ENCODE measurements around the gene CCDC85B. TPM values are rescaled to one million over a fixed set of nuclear protein-coding genes. Genes with fewer than 3 reads are reported as not detected.

The CCDC85B gene
- total RNA-seq, 2 experiments from 2014 or later: 68.8 to 72.4 TPM

DNA sequence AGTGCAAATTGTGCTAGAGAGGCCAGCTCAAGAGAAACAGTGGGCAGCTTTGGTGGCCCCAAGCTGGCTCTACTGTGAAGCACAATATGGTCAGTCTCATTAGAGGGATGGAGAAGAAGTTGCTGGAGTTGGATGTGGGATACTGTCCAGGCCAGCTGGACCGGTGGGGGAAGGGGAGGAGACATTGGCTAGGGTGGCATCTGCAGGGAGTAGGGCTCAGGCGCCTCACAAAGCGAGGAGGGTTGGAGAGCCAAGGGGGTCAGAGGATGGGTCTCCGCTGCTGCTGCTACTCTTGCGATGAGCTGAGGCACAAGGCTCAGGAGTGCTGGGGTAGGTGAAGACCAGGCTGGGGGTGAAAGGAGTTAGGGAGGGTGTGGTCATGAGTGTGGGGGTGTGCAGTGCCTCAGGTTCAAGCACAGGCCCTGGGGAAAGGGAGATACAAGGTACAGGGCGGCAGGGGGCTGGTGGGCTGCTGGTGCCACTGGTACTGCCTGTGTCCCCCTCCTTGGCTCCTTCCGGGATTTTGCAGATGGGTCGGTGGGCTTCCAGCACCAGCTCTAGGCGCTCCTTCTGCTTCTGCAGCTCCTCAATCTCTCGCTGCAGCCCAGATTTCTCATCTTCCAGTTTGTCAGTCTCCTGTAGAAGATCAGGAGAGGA, 2.3 kb downstream of the CCDC85B start:
- H3K27me3 Mint-ChIP-seq: no peaks in the 10 kb centered on the region
- POLR2A ChIA-PET: interaction anchor here (0.8 to 28.1 kb wide), 9 partner anchors 8 to 73 kb away, joined by 3 to 560 read pairs (median 4); partner anchors contain the start of genes CFL1, EFEMP2, MUS81 and SART1
- CTCF ChIA-PET: interaction anchor here (0.6 to 10.5 kb wide), 11 partner anchors 8 to 225 kb away, joined by 3 to 283 read pairs (median 7); partner anchors contain the start of genes CFL1, EFEMP2, FOSL1 and MUS81
- ATAC-seq (no peak), DNase-seq (peak; percentile 32)
- intact Hi-C loops (cut with micrococcal nuclease): loop anchor here (10.0 kb wide), 1 partner anchor 72 kb away; the partner anchor contains the start of gene SART1
- TF ChIP-seq, protein P1, sequence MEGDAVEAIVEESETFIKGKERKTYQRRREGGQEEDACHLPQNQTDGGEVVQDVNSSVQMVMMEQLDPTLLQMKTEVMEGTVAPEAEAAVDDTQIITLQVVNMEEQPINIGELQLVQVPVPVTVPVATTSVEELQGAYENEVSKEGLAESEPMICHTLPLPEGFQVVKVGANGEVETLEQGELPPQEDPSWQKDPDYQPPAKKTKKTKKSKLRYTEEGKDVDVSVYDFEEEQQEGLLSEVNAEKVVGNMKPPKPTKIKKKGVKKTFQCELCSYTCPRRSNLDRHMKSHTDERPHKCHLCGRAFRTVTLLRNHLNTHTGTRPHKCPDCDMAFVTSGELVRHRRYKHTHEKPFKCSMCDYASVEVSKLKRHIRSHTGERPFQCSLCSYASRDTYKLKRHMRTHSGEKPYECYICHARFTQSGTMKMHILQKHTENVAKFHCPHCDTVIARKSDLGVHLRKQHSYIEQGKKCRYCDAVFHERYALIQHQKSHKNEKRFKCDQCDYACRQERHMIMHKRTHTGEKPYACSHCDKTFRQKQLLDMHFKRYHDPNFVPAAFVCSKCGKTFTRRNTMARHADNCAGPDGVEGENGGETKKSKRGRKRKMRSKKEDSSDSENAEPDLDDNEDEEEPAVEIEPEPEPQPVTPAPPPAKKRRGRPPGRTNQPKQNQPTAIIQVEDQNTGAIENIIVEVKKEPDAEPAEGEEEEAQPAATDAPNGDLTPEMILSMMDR (IDR thresholded peaks at IDR 0.05): no peak
- peaks cover 55% of the 10 kb centered on the region for H3K4me1 Mint-ChIP-seq (ENCODE audit: low read depth)
- peak overlapping the region; percentile 94 for H3K4me3 Mint-ChIP-seq
- peaks cover 46% of the 10 kb centered on the region for H3K36me3 Mint-ChIP-seq (ENCODE audit: low read depth)
- H3K27ac Mint-ChIP-seq: peak overlapping the region; percentile 75
- no peaks in the 10 kb centered on the region for H3K9me3 Mint-ChIP-seq

DNA sequence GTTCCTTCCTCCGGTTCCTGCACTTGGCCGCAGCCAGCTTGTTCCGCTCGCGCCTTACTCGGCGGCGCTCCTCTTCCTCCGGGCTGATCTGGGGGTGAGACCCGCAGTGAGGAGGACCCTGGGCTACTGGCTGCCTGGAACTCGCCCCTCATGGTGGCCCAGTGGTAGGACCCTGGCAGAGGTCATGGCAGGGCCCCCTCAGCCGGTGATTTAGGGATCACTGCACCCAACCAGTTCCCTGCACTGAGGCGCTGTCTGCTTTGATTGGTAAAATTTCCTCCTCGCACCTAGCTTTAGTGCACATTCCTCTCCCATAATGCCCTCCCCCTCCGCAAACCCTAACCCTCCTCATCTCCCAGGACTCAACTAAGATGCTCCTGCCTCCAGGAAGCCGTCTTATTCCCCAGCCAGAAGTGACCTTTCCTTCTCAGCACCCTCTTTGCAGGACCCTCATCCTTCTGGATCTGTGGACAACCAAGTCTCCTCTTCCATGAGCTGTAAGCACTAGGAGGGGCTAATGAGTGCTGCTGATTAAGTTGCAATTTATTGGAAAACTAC, 3.6 kb downstream of the CCDC85B start:
- Mint-ChIP-seq H3K4me3 (peak overlapping the region; percentile 94), H3K27me3 (no peaks in the 10 kb centered on the region), H3K27ac (peak overlapping the region; percentile 75), H3K4me1 (ENCODE audit: low read depth) (peaks cover 54% of the 10 kb centered on the region), H3K36me3 (ENCODE audit: low read depth) (peaks cover 46% of the 10 kb centered on the region), H3K9me3 (no peaks in the 10 kb centered on the region)
- ATAC-seq (no peak), DNase-seq (peak; percentile 56)
- TF ChIP-seq, protein P1 (IDR thresholded peaks at IDR 0.05): no peak
- POLR2A ChIA-PET: interaction anchor here (0.6 to 28.1 kb wide), 11 partner anchors 18 to 242 kb away, joined by 3 to 560 read pairs (median 4); partner anchors contain the start of genes CFL1, EFEMP2, MUS81 and SART1
- CTCF ChIA-PET: interaction anchor here (0.9 to 7.1 kb wide), 9 partner anchors 9 to 128 kb away, joined by 3 to 50 read pairs (median 4); partner anchors contain the start of gene AP5B1
- intact Hi-C loops (cut with micrococcal nuclease): loop anchor here (10.0 kb wide), 1 partner anchor 71 kb away; the partner anchor contains the start of gene SART1

DNA sequence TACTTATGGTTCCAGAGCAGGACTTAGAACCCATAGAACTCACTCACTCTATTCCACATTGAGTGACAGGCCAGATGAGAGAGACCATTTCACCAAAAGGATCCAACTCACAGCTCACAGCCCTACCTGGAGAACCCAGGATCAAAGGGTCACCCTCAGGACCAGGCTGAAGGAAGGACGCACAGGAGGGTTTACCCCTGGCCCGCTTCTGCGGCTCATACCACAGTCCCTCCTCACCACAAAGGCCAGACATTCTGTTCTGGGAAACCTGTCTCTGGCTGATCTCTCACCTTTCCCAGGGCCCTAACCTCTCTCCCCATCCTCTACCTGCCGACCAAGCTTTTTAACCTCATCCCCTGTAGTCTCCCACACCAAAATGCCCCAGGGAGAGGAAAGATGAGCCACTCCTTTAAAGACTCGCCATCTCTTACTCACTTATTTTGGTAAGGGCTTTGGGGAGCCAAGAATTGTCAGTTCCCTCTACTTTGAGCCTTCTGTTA, 5.1 kb downstream of the CCDC85B start:
- Mint-ChIP-seq H3K4me1 (ENCODE audit: low read depth) (peaks cover 45% of the 10 kb centered on the region), H3K36me3 (ENCODE audit: low read depth) (peaks cover 46% of the 10 kb centered on the region), H3K9me3 (no peaks in the 10 kb centered on the region), H3K4me3 (no peak overlapping the region), H3K27ac (peak overlapping the region; percentile 53), H3K27me3 (no peaks in the 10 kb centered on the region)
- intact Hi-C loops (cut with micrococcal nuclease): loop anchor here (10.0 kb wide), 1 partner anchor 69 kb away; the partner anchor contains the start of gene SART1
- POLR2A ChIA-PET: interaction anchor here (0.7 to 28.1 kb wide), 7 partner anchors 19 to 66 kb away, joined by 3 to 560 read pairs (median 4); partner anchors contain the start of genes CFL1, EFEMP2, MUS81 and SART1
- ATAC-seq (no peak), DNase-seq (no peak)
- CTCF ChIA-PET: interaction anchor here (0.7 to 7.1 kb wide), 2 partner anchors 11 to 276 kb away, joined by 3 to 50 read pairs; no protein-coding TSS in a partner anchor
- TF ChIP-seq, protein P1 (IDR thresholded peaks at IDR 0.05): no peak

DNA sequence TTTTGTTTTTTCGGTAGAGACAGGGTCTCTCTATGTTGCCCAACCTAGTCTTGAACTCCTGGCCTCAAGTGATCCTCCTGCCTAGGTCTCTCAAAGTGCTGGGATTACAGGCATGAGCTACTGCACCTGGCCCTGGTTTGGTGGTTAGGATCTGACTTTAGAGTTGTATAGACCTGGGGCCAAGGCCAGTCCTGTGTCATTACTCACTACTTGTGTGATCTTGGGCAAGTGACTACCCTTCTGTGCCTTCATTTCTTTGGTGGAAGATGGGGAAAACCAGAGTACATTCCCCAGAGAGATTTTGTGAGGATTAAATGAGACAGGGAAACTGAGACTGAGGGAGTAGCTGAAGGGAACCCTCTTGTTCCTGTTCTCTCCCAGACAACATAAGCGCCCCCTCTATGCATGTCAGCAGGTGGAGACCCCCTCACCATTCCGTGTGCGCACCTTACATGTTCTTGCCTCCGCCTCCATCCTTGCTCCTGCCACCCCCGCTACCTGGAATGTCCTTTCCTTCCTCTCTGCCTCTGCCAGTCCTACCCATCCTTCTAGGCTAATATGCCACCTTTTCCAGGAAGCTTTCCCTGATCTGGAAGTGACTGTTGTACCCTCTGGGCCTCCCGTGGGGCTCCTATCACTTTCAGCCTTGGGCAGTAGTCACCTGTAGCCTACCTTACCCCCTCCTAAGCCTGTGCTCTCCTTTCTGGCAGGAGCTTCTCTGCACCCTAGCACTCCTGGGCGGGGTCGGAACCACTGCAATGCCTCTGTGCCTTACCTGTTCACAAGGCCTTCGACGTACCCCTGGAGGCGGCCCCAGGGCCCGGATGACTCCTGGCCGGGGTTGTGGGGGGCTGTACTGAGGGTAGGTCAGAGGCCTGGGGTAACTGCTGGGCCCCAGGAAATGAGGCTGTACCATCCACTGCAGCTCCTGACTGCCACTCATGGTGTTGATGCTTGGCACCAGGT, 5.8 kb downstream of the CCDC85B start:
- Mint-ChIP-seq H3K27me3 (no peaks in the 10 kb centered on the region), H3K27ac (peak overlapping the region; percentile 57), H3K4me1 (ENCODE audit: low read depth) (peaks cover 46% of the 10 kb centered on the region), H3K4me3 (no peak overlapping the region), H3K36me3 (ENCODE audit: low read depth) (peaks cover 46% of the 10 kb centered on the region), H3K9me3 (no peaks in the 10 kb centered on the region)
- TF ChIP-seq, protein P1 (IDR thresholded peaks at IDR 0.05): no peak
- DNase-seq: no peak
- POLR2A ChIA-PET: interaction anchor here (0.7 to 28.1 kb wide), 9 partner anchors 8 to 65 kb away, joined by 3 to 560 read pairs (median 4); partner anchors contain the start of genes CFL1, EFEMP2, FIBP and MUS81
- no peak for ATAC-seq
- CTCF ChIA-PET: interaction anchor here (1.2 to 7.1 kb wide), 3 partner anchors 7 to 148 kb away, joined by 3 to 50 read pairs (median 37); partner anchors contain the start of genes CCDC85B and FIBP
- intact Hi-C loops (cut with micrococcal nuclease): loop anchor here (10.0 kb wide), 1 partner anchor 68 kb away; the partner anchor contains the start of gene SART1

All from activated CD8-positive, alpha-beta T cell treated with anti-CD3 and anti-CD28 coated beads for 36 hours (primary cell).